Calu3 (cell line): ENCODE results near the gene ANKRD28. TPM values are rescaled to one million over a fixed set of nuclear protein-coding genes. Genes with fewer than 3 reads are reported as not detected.

ENCODE experiments used
- BruUV-seq: library from RNA; stranded (reverse); fragments of 400-500 nt; replicated peaks from 2 replicates; lab custom pipeline; 2021; lab: Mats Ljungman, UMichigan
- CTCF ChIA-PET: fragments of 300-600 bp; sonication (Branson Sonifier 250); formaldehyde crosslinking; loops from one replicate; lab custom pipeline; 2022; ENCODE audit warnings: antibody characterized with exemption; lab: Charles Lee
- DNase-seq: peaks from one replicate; pipeline ENCODE4 v3.0.0; 2022
- H3K27ac Mint-ChIP-seq: one replicate; pipeline ENCODE4 v1.8.0; 2022; ENCODE audit warnings: mixed read lengths; ENCODE audit not compliant: unreplicated experiment
- H3K27me3 Mint-ChIP-seq: one replicate; pipeline ENCODE4 v1.8.0; 2022; ENCODE audit warnings: mixed read lengths; ENCODE audit not compliant: unreplicated experiment
- H3K36me3 Mint-ChIP-seq: one replicate; pipeline ENCODE4 v1.8.0; 2022; ENCODE audit warnings: mild to moderate bottlenecking, moderate library complexity, mixed read lengths; ENCODE audit not compliant: insufficient read depth, unreplicated experiment
- H3K4me1 Mint-ChIP-seq: one replicate; pipeline ENCODE4 v1.8.0; 2022; ENCODE audit warnings: mild to moderate bottlenecking, low read depth, mixed read lengths; ENCODE audit not compliant: unreplicated experiment
- H3K4me3 Mint-ChIP-seq: one replicate; pipeline ENCODE4 v1.8.0; 2022; ENCODE audit warnings: mild to moderate bottlenecking, low read depth, moderate library complexity, mixed read lengths; ENCODE audit not compliant: unreplicated experiment
- H3K9me3 Mint-ChIP-seq: one replicate; pipeline ENCODE4 v1.8.0; 2022; ENCODE audit warnings: low read depth, mixed read lengths; ENCODE audit not compliant: unreplicated experiment
- intact Hi-C: fragments of 100-400 bp; cut with micrococcal nuclease; formaldehyde crosslinking; loops from one replicate; pipeline ENCODE4 v1.10.0; 2022; ENCODE audit not compliant: unreplicated experiment
- total RNA-seq: library from RNA; stranded (reverse); gene quantifications from 2 replicates; pipeline ENCODE4 v1.2.3, GENCODE V29; 2022
- TF ChIP-seq, protein P1 (sequence below): fragments of 200-600 bp; IDR thresholded peaks from one replicate; pipeline ENCODE4 v1.8.0; 2022; ENCODE audit warnings: antibody characterized with exemption; ENCODE audit not compliant: unreplicated experiment

Gene ANKRD28
- total RNA-seq, 1 experiment from 2014 or later: 57.7 TPM

DNA sequence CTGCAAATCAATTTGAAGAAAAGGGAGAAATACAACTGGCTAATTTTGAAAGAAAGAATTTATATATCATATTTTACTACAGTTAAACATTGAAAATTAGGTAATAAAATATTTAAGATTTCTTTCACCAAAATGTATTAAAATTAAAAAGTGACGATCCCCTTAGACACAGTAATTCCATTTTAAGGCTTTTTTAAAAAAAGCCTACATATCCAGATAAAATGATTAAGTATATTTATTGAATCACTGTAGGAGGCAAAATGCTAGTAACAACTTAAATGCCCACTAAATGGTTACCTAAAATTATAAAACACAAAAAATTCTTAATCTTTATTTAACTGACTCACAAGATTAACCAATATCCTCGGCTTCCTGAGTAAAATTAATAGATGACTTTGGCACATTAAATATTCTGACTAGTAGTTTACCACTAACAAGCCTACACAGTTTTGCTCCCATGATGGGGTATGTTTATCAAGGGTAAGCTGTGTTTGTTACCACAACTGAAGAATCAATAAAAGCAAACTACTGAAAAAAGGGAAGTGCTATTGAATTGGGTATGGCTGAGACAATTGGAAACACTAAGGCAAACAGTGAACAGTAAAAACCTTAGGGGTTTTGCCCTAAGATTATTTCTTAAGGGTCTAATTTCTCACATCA is 28.4 kb downstream of the ANKRD28 start:
- Mint-ChIP-seq H3K27me3 (no peaks in the 10 kb centered on the region), H3K27ac (peak overlapping the region; percentile 81), H3K4me1 (peaks cover 33% of the 10 kb centered on the region), H3K4me3 (no peak overlapping the region), H3K36me3 (peaks cover 11% of the 10 kb centered on the region), H3K9me3 (no peaks in the 10 kb centered on the region)
- no peak for DNase-seq
- TF ChIP-seq, protein P1, sequence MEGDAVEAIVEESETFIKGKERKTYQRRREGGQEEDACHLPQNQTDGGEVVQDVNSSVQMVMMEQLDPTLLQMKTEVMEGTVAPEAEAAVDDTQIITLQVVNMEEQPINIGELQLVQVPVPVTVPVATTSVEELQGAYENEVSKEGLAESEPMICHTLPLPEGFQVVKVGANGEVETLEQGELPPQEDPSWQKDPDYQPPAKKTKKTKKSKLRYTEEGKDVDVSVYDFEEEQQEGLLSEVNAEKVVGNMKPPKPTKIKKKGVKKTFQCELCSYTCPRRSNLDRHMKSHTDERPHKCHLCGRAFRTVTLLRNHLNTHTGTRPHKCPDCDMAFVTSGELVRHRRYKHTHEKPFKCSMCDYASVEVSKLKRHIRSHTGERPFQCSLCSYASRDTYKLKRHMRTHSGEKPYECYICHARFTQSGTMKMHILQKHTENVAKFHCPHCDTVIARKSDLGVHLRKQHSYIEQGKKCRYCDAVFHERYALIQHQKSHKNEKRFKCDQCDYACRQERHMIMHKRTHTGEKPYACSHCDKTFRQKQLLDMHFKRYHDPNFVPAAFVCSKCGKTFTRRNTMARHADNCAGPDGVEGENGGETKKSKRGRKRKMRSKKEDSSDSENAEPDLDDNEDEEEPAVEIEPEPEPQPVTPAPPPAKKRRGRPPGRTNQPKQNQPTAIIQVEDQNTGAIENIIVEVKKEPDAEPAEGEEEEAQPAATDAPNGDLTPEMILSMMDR: no peak
- intact Hi-C loops: loop anchor here (2.0 kb wide), 1 partner anchor 27 kb away; the partner anchor contains the start of gene ANKRD28
- no TSS peak for BruUV-seq
- CTCF ChIA-PET: interaction anchor here (1.0 kb wide), 1 partner anchor 28 kb away, joined by 4 read pairs; the partner anchor contains the start of gene ANKRD28

DNA sequence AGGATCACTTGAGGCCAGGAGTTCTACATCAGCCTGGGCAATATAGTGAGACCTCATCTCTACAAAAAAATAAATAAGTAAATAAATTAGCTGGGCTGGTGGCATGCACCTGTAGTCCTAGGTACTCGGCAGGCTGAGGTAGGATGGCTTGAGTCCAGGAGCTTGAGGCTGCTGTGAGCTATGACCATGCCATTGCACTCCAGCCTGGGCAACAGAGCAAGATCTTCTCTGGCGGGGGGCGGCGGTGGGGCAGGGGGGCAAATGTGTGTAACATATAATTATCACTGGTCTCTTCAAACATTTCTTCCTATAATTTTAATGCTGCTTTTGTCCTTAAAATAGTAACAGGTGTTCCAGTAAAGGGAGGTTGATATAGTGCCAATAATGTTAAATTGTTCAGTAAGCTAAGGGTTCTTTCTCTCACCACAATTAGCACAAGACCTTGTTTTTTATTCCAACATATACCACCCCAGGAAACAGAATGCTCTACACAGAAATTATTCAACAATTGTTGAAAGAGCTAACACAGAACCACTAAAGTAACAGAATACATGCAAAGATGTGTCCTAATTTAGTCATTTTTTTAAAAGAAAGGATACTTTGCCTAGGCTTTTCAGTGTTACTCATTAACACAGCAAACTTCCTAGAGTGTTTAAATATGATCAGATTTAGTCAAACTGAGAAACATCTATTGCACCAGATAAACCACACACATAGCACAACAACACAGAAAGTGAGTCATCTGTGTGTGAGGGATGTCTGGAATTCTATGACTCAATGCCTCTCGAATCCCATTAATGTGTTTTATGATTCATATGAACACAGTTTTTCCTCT is 29.1 kb downstream of the ANKRD28 start:
- no peaks in the 10 kb centered on the region for H3K9me3 Mint-ChIP-seq
- CTCF ChIA-PET: interaction anchor here (1.0 kb wide), 1 partner anchor 29 kb away, joined by 4 read pairs; the partner anchor contains the start of gene ANKRD28
- peak overlapping the region; percentile 81 for H3K27ac Mint-ChIP-seq
- H3K27me3 Mint-ChIP-seq: no peaks in the 10 kb centered on the region
- peak; percentile 41 for DNase-seq
- H3K36me3 Mint-ChIP-seq: peaks cover 15% of the 10 kb centered on the region
- intact Hi-C loops: loop anchor here (2.0 kb wide), 1 partner anchor 28 kb away; the partner anchor contains the start of gene ANKRD28
- BruUV-seq: no TSS peak
- peak overlapping the region; percentile 26 for H3K4me3 Mint-ChIP-seq
- peaks cover 33% of the 10 kb centered on the region for H3K4me1 Mint-ChIP-seq
- TF ChIP-seq, protein P1: no peak

DNA sequence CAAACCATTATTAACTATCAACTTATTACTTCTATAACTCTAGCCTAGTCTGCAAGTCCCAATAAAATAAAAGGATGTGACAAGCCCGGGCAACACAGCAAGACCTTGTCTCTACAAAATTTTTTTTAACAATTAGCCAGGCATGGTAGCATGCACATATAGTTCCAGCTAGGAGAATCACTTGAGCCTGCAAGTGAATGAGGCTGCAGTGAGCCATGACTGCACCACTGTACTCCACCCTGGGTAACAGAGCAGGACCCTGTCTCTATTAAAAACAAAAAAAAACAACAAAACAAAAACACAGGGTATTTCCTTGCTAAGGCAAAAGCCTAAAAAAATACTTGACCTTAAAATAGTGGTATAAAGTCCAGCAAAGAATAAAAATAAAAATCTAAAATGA is 31.4 kb downstream of the ANKRD28 start:
- TF ChIP-seq, protein P1: no peak
- DNase-seq: no peak
- intact Hi-C loops: no loop called here
- CTCF ChIA-PET: no interaction called here
- Mint-ChIP-seq H3K27ac (no peak overlapping the region), H3K9me3 (no peaks in the 10 kb centered on the region), H3K27me3 (no peaks in the 10 kb centered on the region), H3K4me3 (no peak overlapping the region), H3K36me3 (peaks cover 14% of the 10 kb centered on the region), H3K4me1 (peaks cover 25% of the 10 kb centered on the region)
- BruUV-seq: no TSS peak

DNA sequence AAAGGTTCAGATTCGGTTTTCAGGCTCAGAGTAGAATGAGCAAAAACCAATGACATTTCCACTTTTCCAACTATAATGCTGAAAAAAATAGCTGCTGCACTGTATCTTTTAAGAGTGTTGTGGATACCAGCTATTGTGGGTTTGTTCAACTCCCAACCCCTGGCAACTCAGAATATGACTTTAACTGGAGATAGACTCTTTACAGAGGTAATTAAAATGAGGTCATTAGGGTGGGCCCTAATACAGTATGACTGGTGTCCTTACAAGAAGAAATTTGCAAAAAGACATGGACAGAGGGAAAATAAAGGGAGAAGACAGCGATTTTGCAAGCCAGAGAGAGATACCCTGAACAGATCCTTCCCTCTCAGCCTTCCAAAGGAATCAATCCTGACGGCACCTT is 39.5 kb downstream of the ANKRD28 start:
- CTCF ChIA-PET: interaction anchor here (0.6 kb wide), 1 partner anchor 453 kb away, joined by 4 read pairs; no protein-coding TSS in a partner anchor
- H3K4me3 Mint-ChIP-seq: no peak overlapping the region
- H3K36me3 Mint-ChIP-seq: peaks cover 1% of the 10 kb centered on the region
- H3K9me3 Mint-ChIP-seq: no peaks in the 10 kb centered on the region
- no peak for DNase-seq
- intact Hi-C loops: no loop called here
- BruUV-seq: no TSS peak
- TF ChIP-seq, protein P1: no peak
- no peaks in the 10 kb centered on the region for H3K27me3 Mint-ChIP-seq
- H3K27ac Mint-ChIP-seq: no peak overlapping the region
- H3K4me1 Mint-ChIP-seq: peaks cover 22% of the 10 kb centered on the region
